ENCODE results near the gene NEK3.

- TF ChIP-seq, protein P1, sequence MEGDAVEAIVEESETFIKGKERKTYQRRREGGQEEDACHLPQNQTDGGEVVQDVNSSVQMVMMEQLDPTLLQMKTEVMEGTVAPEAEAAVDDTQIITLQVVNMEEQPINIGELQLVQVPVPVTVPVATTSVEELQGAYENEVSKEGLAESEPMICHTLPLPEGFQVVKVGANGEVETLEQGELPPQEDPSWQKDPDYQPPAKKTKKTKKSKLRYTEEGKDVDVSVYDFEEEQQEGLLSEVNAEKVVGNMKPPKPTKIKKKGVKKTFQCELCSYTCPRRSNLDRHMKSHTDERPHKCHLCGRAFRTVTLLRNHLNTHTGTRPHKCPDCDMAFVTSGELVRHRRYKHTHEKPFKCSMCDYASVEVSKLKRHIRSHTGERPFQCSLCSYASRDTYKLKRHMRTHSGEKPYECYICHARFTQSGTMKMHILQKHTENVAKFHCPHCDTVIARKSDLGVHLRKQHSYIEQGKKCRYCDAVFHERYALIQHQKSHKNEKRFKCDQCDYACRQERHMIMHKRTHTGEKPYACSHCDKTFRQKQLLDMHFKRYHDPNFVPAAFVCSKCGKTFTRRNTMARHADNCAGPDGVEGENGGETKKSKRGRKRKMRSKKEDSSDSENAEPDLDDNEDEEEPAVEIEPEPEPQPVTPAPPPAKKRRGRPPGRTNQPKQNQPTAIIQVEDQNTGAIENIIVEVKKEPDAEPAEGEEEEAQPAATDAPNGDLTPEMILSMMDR (IDR thresholded peaks at IDR 0.05; ENCODE audit: borderline replicate concordance, extremely low read depth, low read length, poor library complexity, severe bottlenecking) = no peak
- no peak for TF ChIP-seq EZH2 (IDR thresholded peaks at IDR 0.05; ENCODE audit: borderline replicate concordance, low read depth, low read length, severe bottlenecking)
These were observed 62.6 kb downstream of the NEK3 start for GRCh38 chr13:52096748-52097147.

Data from DND-41 (cell line).